ENCODE results near the gene TCTN2.

Gene TCTN2

GRCh38 chr12:123744836-123745235 is 73.9 kb downstream of the TCTN2 start:
- no peak for DNase-seq

GRCh38 chr12:123747309-123747708 is 76.4 kb downstream of the TCTN2 start:
- DNase-seq, result no peak

GRCh38 chr12:123748161-123748560 is 77.2 kb downstream of the TCTN2 start:
- no peak for DNase-seq

GRCh38 chr12:123748661-123749060 is 77.7 kb downstream of the TCTN2 start:
- no peak for DNase-seq

GRCh38 chr12:123749355-123749754 is 78.4 kb downstream of the TCTN2 start:
- DNase-seq, result no peak

- no peak for DNase-seq
Observed at GRCh38 chr12:123750159-123750656, 79.3 kb downstream of the TCTN2 start.

GRCh38 chr12:123752046-123752445 is 81.1 kb downstream of the TCTN2 start:
- no peak for DNase-seq

GRCh38 chr12:123754041-123754772 is 83.3 kb downstream of the TCTN2 start:
- no peak for DNase-seq

- DNase-seq, result no peak
Observed at GRCh38 chr12:123757561-123757960, 86.6 kb downstream of the TCTN2 start.
